H54 (cell line): ENCODE results near the gene NQO2.

ENCODE experiments used
- DNase-seq: peaks from one replicate; pipeline ENCODE4 v3.0.0; 2011; ENCODE audit warnings: low spot score, mixed read lengths; ENCODE audit not compliant: insufficient read length
- FAIRE-seq: peaks from 3 replicates; lab custom pipeline; 2011; peaks lifted over from hg19 to GRCh38; lab: Jason Lieb, UNC
- POLR2A ChIP-seq: IDR thresholded peaks from 2 replicates; pipeline ENCODE4 v1.6.1; 2011; ENCODE audit warnings: low read depth, mild to moderate bottlenecking, low read length

Gene NQO2

DNA sequence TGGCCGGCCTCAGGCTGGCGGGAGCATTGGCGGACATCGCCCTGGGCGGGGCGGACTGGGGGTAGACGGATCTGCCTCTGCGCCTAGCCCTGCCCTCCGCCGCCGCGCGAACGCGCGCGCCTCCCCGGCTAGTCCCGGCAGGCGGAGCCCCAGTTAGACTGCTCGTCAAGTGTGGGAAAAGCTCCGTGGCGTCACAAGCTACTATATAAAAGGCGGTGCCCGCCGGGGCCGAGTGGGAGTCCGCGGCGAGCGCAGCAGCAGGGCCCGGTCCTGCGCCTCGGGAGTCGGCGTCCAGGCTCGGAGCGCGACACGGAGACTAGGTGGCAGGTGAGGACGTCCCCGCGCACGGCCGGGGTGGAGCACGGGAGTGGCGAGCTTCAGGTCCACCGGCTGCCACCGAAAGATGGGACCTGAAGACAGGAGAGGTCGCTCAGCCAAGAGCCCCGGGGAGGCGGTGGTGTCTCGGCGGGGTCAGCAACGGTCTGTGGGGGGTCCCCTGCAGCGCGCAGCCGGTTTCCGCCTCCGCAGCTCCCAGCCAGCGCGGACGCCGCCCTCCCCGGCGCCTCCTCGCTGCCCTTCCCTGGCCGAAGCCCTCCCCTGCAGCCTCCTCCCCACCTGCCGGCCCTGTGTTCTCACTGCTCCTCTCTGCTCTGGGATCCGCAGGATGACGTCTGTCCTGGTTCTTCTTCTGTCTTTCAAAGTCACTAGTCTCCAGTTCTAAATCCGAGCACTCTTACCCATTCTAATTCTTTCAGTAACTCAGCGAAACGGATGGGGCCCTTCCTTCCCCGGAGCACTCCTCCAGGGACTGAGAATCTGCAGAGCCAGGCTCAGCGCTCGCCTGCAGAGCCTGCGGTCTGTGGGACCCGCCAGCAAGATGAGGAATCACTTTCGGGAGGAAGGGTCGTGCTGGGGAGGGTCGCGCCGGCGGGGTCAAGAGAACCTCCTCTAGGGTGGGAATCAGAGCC lies 64.3 kb downstream of the NQO2 start:
- FAIRE-seq (no peak), DNase-seq (peak; percentile 89)
- TF ChIP-seq POLR2A = peak; percentile 92

DNA sequence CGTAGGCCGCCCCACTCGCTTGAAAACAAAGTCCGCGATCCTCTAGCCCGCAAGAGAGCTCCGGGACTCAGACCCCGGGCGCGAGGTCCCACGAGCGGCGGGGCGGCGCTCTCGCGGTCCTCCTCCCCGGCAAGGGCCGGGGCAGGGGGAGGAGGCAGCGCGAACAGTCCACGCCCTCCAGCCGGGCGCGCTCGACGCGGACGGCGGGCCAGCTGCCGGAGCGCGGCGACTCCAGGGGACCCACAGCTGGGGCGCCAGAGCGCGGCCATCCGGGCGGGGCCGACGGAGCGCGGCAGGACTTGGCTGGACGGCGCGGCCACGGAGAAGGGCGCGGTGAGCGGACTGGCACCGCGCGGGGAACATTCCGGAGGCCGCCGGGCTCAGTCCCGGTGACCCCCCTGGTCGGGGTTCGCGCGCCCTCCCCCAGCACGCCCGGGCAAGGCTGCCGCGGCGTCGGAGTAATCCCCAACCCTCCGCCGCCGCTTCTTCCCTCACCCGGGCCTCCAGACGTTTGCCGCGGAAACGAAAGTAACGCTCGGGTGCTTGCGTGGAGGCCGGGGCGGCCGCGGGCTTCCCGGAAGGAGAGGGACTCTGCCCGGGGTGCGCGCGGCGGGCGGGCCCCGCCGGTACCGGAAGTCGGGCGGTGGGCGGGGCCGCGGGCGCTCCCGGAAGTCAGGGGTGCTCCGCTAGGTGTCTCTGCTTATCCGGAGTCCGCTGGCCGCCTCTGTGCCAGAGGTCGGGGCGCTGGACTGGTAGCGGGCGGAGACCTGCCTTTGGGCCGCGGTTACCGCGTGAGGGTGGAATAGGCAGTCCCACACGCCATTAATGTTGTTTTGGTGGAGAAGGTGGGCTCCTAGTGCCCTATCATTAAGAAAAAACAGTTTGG lies 68.9 kb downstream of the NQO2 start, which contains the start of gene RIPK1:
Gene RIPK1 (plus strand): TSS at position 166 of the 886 bp plus-strand sequence. CDS start 8,330 bp downstream, outside the sequence.
- DNase-seq (peak; percentile 93), FAIRE-seq (no peak)
- peak; percentile 68 for TF ChIP-seq POLR2A
